AG04449 (cell line): Measurements from ENCODE around the gene TJP2.

ENCODE experiments used
- CTCF ChIA-PET: fragments of 350-600 bp; formaldehyde crosslinking; extraction: SDS; loops from one replicate; lab custom pipeline; 2021; ENCODE audit warnings: antibody characterized with exemption; lab: Yijun Ruan, JAX
- POLR2A ChIA-PET: fragments of 400-600, 350-600 bp; formaldehyde crosslinking; extraction: SDS; loops from one replicate; lab custom pipeline; 2020; ENCODE audit warnings: antibody characterized with exemption, inconsistent platforms; lab: Yijun Ruan, JAX
- DNase-seq: peaks from one replicate; pipeline ENCODE4 v3.0.0-alpha.2; 2010; ENCODE audit warnings: low read depth, low spot score
- H3K4me3 ChIP-seq: 2 replicates; pipeline ENCODE4 v1.5.1; 2011; ENCODE audit warnings: low read depth, mild to moderate bottlenecking, control low read depth, low read length
- CTCF ChIP-seq: IDR thresholded peaks from one replicate; pipeline ENCODE4 v1.5.1; 2011; ENCODE audit warnings: mild to moderate bottlenecking, moderate library complexity, low read length, control low read depth, inconsistent platforms; ENCODE audit not compliant: insufficient read depth; ENCODE audit errors: missing control alignments

Gene TJP2

GRCh38 chr9:69174616-69175463 is 763 bp downstream of the TJP2 start:
- TF ChIP-seq CTCF = no peak
- POLR2A ChIA-PET = interaction anchor here (1.2 kb wide), 1 partner anchor 17 kb away, joined by 5 read pairs; no protein-coding TSS in a partner anchor
- peak; percentile 94 for DNase-seq
- peak overlapping the region; percentile 81 for H3K4me3 ChIP-seq
- CTCF ChIA-PET = interaction anchor here (0.8 to 1.4 kb wide), 4 partner anchors 10 to 20 kb away, joined by 3 to 5 read pairs (median 4); no protein-coding TSS in a partner anchor

- POLR2A ChIA-PET = interaction anchor here (1.2 kb wide), 1 partner anchor 18 kb away, joined by 5 read pairs; no protein-coding TSS in a partner anchor
- DNase-seq = no peak
- H3K4me3 ChIP-seq = peak overlapping the region; percentile 81
- CTCF ChIA-PET = interaction anchor here (1.1 to 1.4 kb wide), 3 partner anchors 11 to 20 kb away, joined by 3 to 5 read pairs (median 4); no protein-coding TSS in a partner anchor
- TF ChIP-seq CTCF = no peak
Measured at GRCh38 chr9:69175486-69175885, 1.4 kb downstream of the TJP2 start.

GRCh38 chr9:69176471-69177171 is 2.5 kb downstream of the TJP2 start:
- no peak overlapping the region for H3K4me3 ChIP-seq
- DNase-seq = no peak
- TF ChIP-seq CTCF = no peak
- ChIA-PET CTCF (interaction anchor here (0.7 to 2.8 kb wide), 2 partner anchors 31 to 122 kb away, joined by 3 to 22 read pairs; no protein-coding TSS in a partner anchor), POLR2A (no interaction called here)

GRCh38 chr9:69178583-69179011 is 4.5 kb downstream of the TJP2 start:
- no peak overlapping the region for H3K4me3 ChIP-seq
- no peak for DNase-seq

GRCh38 chr9:69179037-69179436 is 5.0 kb downstream of the TJP2 start:
- POLR2A ChIA-PET = no interaction called here
- no peak for TF ChIP-seq CTCF
- CTCF ChIA-PET = interaction anchor here (0.6 to 2.8 kb wide), 7 partner anchors 8 to 144 kb away, joined by 3 to 22 read pairs (median 4); partner anchors contain the start of gene FXN
- no peak overlapping the region for H3K4me3 ChIP-seq
- DNase-seq = no peak

More at GRCh38 chr9:69178583-69179011, 4.5 kb downstream of the TJP2 start:
- TF ChIP-seq CTCF = no peak
- ChIA-PET CTCF (interaction anchor here (0.6 to 2.8 kb wide), 6 partner anchors 9 to 134 kb away, joined by 3 to 22 read pairs (median 4); no protein-coding TSS in a partner anchor), POLR2A (no interaction called here)
